Measurements from ENCODE around the gene TACC2. TPM values are rescaled to one million over a fixed set of nuclear protein-coding genes. Genes with fewer than 3 reads are reported as not detected.

The TACC2 gene
- total RNA-seq, 1 experiment from 2014 or later = 15.8 TPM

DNA sequence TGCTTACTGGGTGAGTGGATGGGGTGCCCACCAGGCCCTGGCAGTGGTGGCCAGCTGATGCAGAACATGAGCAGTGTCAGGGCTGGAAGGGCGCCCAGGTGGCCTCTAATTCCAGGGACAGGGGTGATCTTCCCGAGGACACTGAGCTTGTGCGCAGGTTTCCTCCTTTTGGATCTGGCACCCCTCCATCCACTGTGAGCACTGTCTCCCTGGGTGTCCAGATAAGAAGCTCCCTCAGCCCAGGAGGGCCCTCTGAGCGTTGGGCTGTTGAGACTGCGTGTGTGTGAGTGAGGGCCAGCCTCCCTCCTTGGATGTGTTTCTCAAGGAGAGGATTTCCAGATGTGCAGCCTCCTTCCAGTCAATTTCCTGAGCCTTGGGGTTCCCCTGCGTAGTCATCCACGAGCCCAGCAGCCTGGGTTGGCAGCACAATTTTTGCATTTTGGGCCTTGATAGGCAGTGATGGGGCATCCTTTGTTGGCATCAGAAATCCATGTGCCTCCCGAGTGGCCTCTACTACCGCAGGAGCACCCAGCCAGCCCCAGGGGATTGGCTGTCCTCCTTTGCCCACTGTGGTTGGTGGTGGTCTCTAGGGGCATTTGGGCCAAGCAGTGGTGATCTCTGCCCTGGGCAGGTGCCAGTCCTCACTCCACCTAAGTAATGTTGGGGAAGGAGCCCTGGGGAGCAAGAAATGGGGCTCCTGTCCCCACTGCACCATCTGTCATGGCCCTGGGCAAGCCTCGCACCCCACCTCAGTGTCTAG lies 261.2 kb downstream of the TACC2 start:
- TF ChIP-seq, protein P1, sequence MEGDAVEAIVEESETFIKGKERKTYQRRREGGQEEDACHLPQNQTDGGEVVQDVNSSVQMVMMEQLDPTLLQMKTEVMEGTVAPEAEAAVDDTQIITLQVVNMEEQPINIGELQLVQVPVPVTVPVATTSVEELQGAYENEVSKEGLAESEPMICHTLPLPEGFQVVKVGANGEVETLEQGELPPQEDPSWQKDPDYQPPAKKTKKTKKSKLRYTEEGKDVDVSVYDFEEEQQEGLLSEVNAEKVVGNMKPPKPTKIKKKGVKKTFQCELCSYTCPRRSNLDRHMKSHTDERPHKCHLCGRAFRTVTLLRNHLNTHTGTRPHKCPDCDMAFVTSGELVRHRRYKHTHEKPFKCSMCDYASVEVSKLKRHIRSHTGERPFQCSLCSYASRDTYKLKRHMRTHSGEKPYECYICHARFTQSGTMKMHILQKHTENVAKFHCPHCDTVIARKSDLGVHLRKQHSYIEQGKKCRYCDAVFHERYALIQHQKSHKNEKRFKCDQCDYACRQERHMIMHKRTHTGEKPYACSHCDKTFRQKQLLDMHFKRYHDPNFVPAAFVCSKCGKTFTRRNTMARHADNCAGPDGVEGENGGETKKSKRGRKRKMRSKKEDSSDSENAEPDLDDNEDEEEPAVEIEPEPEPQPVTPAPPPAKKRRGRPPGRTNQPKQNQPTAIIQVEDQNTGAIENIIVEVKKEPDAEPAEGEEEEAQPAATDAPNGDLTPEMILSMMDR (conservative IDR thresholded peaks at IDR 0.05) = no peak
- no peak for TF ChIP-seq EZH2 (IDR thresholded peaks at IDR 0.05; ENCODE audit: low read depth)
- Histone ChIP-seq H3K4me3 (no peak overlapping the region), H3K4me2 (no peak overlapping the region), H3F3A (ENCODE audit: insufficient read depth, low read depth) (no peaks in the 10 kb centered on the region), H3K27me3 (ENCODE audit: insufficient read depth, low read depth) (no peaks in the 10 kb centered on the region), H2AFZ (no peak overlapping the region), H4K20me1 (ENCODE audit: insufficient read depth) (no peaks in the 10 kb centered on the region), H3K4me1 (replicated peaks; ENCODE audit: insufficient read depth) (no peaks in the 10 kb centered on the region), H3K9me2 (ENCODE audit: insufficient read depth) (no peaks in the 10 kb centered on the region), H3K36me3 (ENCODE audit: low read depth) (no peaks in the 10 kb centered on the region), H3K79me2 (ENCODE audit: low read depth) (no peaks in the 10 kb centered on the region), H3K9me3 (ENCODE audit: insufficient read depth, low read depth) (no peaks in the 10 kb centered on the region), H3K27ac (no peak overlapping the region)
- BruUV-seq (replicated peaks) = no TSS peak
- intact Hi-C loops (cut with micrococcal nuclease; ENCODE audit: unreplicated experiment) = no loop called here
- ChIA-PET CTCF (no interaction called here), POLR2A (ENCODE audit: unreplicated experiment) (no interaction called here)
- no peak for DNase-seq

GRCh38 chr10:122251459-122252255 lies 262.7 kb downstream of the TACC2 start:
- no peaks in the 10 kb centered on the region for H3K9me3 ChIP-seq (ENCODE audit: insufficient read depth, low read depth)
- H3F3A ChIP-seq (ENCODE audit: insufficient read depth, low read depth) = no peaks in the 10 kb centered on the region
- H2AFZ ChIP-seq = no peak overlapping the region
- H4K20me1 ChIP-seq (ENCODE audit: insufficient read depth) = no peaks in the 10 kb centered on the region
- H3K4me2 ChIP-seq = no peak overlapping the region
- BruUV-seq (replicated peaks) = no TSS peak
- H3K4me1 ChIP-seq (replicated peaks; ENCODE audit: insufficient read depth) = no peaks in the 10 kb centered on the region
- H3K27me3 ChIP-seq (ENCODE audit: insufficient read depth, low read depth) = no peaks in the 10 kb centered on the region
- DNase-seq = no peak
- no peaks in the 10 kb centered on the region for H3K79me2 ChIP-seq (ENCODE audit: low read depth)
- POLR2A ChIA-PET (ENCODE audit: unreplicated experiment) = no interaction called here
- no peak overlapping the region for H3K27ac ChIP-seq
- CTCF ChIA-PET = no interaction called here
- H3K4me3 ChIP-seq = no peak overlapping the region
- intact Hi-C loops (cut with micrococcal nuclease; ENCODE audit: unreplicated experiment) = no loop called here
- TF ChIP-seq, protein P1 (conservative IDR thresholded peaks at IDR 0.05) = no peak
- no peak for TF ChIP-seq EZH2 (IDR thresholded peaks at IDR 0.05; ENCODE audit: low read depth)
- H3K36me3 ChIP-seq (ENCODE audit: low read depth) = no peaks in the 10 kb centered on the region
- H3K9me2 ChIP-seq (ENCODE audit: insufficient read depth) = no peaks in the 10 kb centered on the region

GRCh38 chr10:122252805-122253204 lies 263.8 kb downstream of the TACC2 start:
- Histone ChIP-seq H3K27me3 (ENCODE audit: insufficient read depth, low read depth) (no peaks in the 10 kb centered on the region), H3K36me3 (ENCODE audit: low read depth) (no peaks in the 10 kb centered on the region), H3K4me3 (no peak overlapping the region), H4K20me1 (ENCODE audit: insufficient read depth) (no peaks in the 10 kb centered on the region), H3K27ac (no peak overlapping the region), H3K4me1 (replicated peaks; ENCODE audit: insufficient read depth) (no peaks in the 10 kb centered on the region), H3K9me2 (ENCODE audit: insufficient read depth) (no peaks in the 10 kb centered on the region), H2AFZ (no peak overlapping the region), H3F3A (ENCODE audit: insufficient read depth, low read depth) (no peaks in the 10 kb centered on the region), H3K4me2 (no peak overlapping the region), H3K79me2 (ENCODE audit: low read depth) (no peaks in the 10 kb centered on the region), H3K9me3 (ENCODE audit: insufficient read depth, low read depth) (no peaks in the 10 kb centered on the region)
- no peak for DNase-seq
- POLR2A ChIA-PET (ENCODE audit: unreplicated experiment) = no interaction called here
- TF ChIP-seq, protein P1 (conservative IDR thresholded peaks at IDR 0.05) = no peak
- TF ChIP-seq EZH2 (IDR thresholded peaks at IDR 0.05; ENCODE audit: low read depth) = no peak
- BruUV-seq (replicated peaks) = no TSS peak
- intact Hi-C loops (cut with micrococcal nuclease; ENCODE audit: unreplicated experiment) = no loop called here
- CTCF ChIA-PET = no interaction called here
